Measurements from ENCODE around the gene AANAT.

GRCh38 chr17:76512366-76513305 is 45.2 kb downstream of the AANAT start:
- TF ChIP-seq SP1 (IDR thresholded peaks at IDR 0.05; ENCODE audit: low read depth) (no peak), CTCF (IDR thresholded peaks at IDR 0.05 in 2 of 3, conservative IDR thresholded peaks at IDR 0.05 in 1 of 3; ENCODE audit: borderline replicate concordance in 1 of 3, insufficient read depth in 1 of 3, low read depth in 2 of 3, low read length in 2 of 3) (no peak), POLR2A (IDR thresholded peaks at IDR 0.05; ENCODE audit: borderline replicate concordance, extremely low read depth, insufficient read depth, insufficient read length) (no peak), CEBPB (IDR thresholded peaks at IDR 0.05; ENCODE audit: low read depth) (no peak), RAD21 (IDR thresholded peaks at IDR 0.05; ENCODE audit: low read depth) (no peak), EZH2phosphoT487 (IDR thresholded peaks at IDR 0.05; ENCODE audit: borderline replicate concordance) (no peak)
